ENCODE measurements around the gene ISOC2. TPM values are rescaled to one million over a fixed set of nuclear protein-coding genes. Genes with fewer than 3 reads are reported as not detected.

Gene ISOC2
- total RNA-seq, 1 donor from 2014 or later: 58.8 TPM

- Histone ChIP-seq H3K4me3 (ENCODE audit: insufficient read depth, low read depth, low read length) (no peak overlapping the region), H3K9ac (ENCODE audit: low read length) (no peak overlapping the region), H3K9me3 (ENCODE audit: insufficient read depth, low read depth, low read length) (no peaks in the 10 kb centered on the region), H2AFZ (ENCODE audit: low read depth, low read length) (no peak overlapping the region), H3K79me2 (ENCODE audit: insufficient read depth, low read length) (peaks cover 51% of the 10 kb centered on the region), H3K4me2 (ENCODE audit: low read length) (no peak overlapping the region), H4K20me1 (ENCODE audit: insufficient read depth, low read length) (peaks cover 9% of the 10 kb centered on the region), H3K4me1 (ENCODE audit: insufficient read depth, low read length) (peaks cover 24% of the 10 kb centered on the region), H3K27me3 (ENCODE audit: insufficient read depth, low read length) (no peaks in the 10 kb centered on the region), H3K36me3 (ENCODE audit: insufficient read depth, low read length) (no peaks in the 10 kb centered on the region), H3K27ac (ENCODE audit: low read depth, low read length) (no peak overlapping the region)
- Mint-ChIP-seq H3K4me3 (ENCODE audit: unreplicated experiment) (no peak overlapping the region), H3K4me1 (ENCODE audit: low read depth, unreplicated experiment) (peaks cover 14% of the 10 kb centered on the region), H3K9me3 (ENCODE audit: unreplicated experiment) (no peaks in the 10 kb centered on the region), H3K27ac (ENCODE audit: unreplicated experiment) (no peak overlapping the region), H3K27me3 (ENCODE audit: low read depth, unreplicated experiment) (no peaks in the 10 kb centered on the region), H3K36me3 (ENCODE audit: low read depth, unreplicated experiment) (peaks cover 4% of the 10 kb centered on the region)
- TF ChIP-seq CTCF (IDR thresholded peaks at IDR 0.05; ENCODE audit: insufficient read depth, low read depth, low read length) (no peak), EZH2 (IDR thresholded peaks at IDR 0.05; ENCODE audit: insufficient read depth, low read length) (no peak)
- FAIRE-seq: no peak
- DNase-seq (ENCODE audit: low read depth): no peak
Observed at GRCh38 chr19:55481794-55482155, 20.3 kb upstream of the ISOC2 start.

GRCh38 chr19:55481148-55481793 is 19.8 kb upstream of the ISOC2 start:
- Mint-ChIP-seq H3K4me3 (ENCODE audit: unreplicated experiment) (no peak overlapping the region), H3K27me3 (ENCODE audit: low read depth, unreplicated experiment) (no peaks in the 10 kb centered on the region), H3K36me3 (ENCODE audit: low read depth, unreplicated experiment) (peaks cover 4% of the 10 kb centered on the region), H3K27ac (ENCODE audit: unreplicated experiment) (no peak overlapping the region), H3K9me3 (ENCODE audit: unreplicated experiment) (no peaks in the 10 kb centered on the region), H3K4me1 (ENCODE audit: low read depth, unreplicated experiment) (peaks cover 13% of the 10 kb centered on the region)
- H3K36me3 ChIP-seq (ENCODE audit: insufficient read depth, low read length): no peaks in the 10 kb centered on the region
- no peak for DNase-seq (ENCODE audit: low read depth)
- FAIRE-seq: no peak
- no peak overlapping the region for H3K4me2 ChIP-seq (ENCODE audit: low read length)
- no peaks in the 10 kb centered on the region for H3K27me3 ChIP-seq (ENCODE audit: insufficient read depth, low read length)
- H4K20me1 ChIP-seq (ENCODE audit: insufficient read depth, low read length): peaks cover 9% of the 10 kb centered on the region
- H2AFZ ChIP-seq (ENCODE audit: low read depth, low read length): no peak overlapping the region
- no peak overlapping the region for H3K27ac ChIP-seq (ENCODE audit: low read depth, low read length)
- H3K9ac ChIP-seq (ENCODE audit: low read length): no peak overlapping the region
- H3K4me3 ChIP-seq (ENCODE audit: insufficient read depth, low read depth, low read length): no peak overlapping the region
- H3K9me3 ChIP-seq (ENCODE audit: insufficient read depth, low read depth, low read length): no peaks in the 10 kb centered on the region
- no peak for TF ChIP-seq CTCF (IDR thresholded peaks at IDR 0.05; ENCODE audit: insufficient read depth, low read depth, low read length)
- peaks cover 19% of the 10 kb centered on the region for H3K4me1 ChIP-seq (ENCODE audit: insufficient read depth, low read length)
- peaks cover 50% of the 10 kb centered on the region for H3K79me2 ChIP-seq (ENCODE audit: insufficient read depth, low read length)

GRCh38 chr19:55479451-55480230 is 18.2 kb upstream of the ISOC2 start:
- peak overlapping the region; percentile 1 for H3K4me3 Mint-ChIP-seq (ENCODE audit: unreplicated experiment)
- Histone ChIP-seq H3K27me3 (ENCODE audit: insufficient read depth, low read length) (no peaks in the 10 kb centered on the region), H3K9me3 (ENCODE audit: insufficient read depth, low read depth, low read length) (no peaks in the 10 kb centered on the region), H2AFZ (ENCODE audit: low read depth, low read length) (no peak overlapping the region), H3K36me3 (ENCODE audit: insufficient read depth, low read length) (no peaks in the 10 kb centered on the region), H3K27ac (ENCODE audit: low read depth, low read length) (no peak overlapping the region), H3K4me2 (ENCODE audit: low read length) (no peak overlapping the region), H3K79me2 (ENCODE audit: insufficient read depth, low read length) (peaks cover 34% of the 10 kb centered on the region), H3K4me1 (ENCODE audit: insufficient read depth, low read length) (peaks cover 19% of the 10 kb centered on the region), H3K9ac (ENCODE audit: low read length) (no peak overlapping the region), H3K4me3 (ENCODE audit: insufficient read depth, low read depth, low read length) (no peak overlapping the region), H4K20me1 (ENCODE audit: insufficient read depth, low read length) (peaks cover 9% of the 10 kb centered on the region)
- peaks cover 9% of the 10 kb centered on the region for H3K4me1 Mint-ChIP-seq (ENCODE audit: low read depth, unreplicated experiment)
- H3K36me3 Mint-ChIP-seq (ENCODE audit: low read depth, unreplicated experiment): peaks cover 4% of the 10 kb centered on the region
- no peaks in the 10 kb centered on the region for H3K27me3 Mint-ChIP-seq (ENCODE audit: low read depth, unreplicated experiment)
- no peak for TF ChIP-seq EZH2 (IDR thresholded peaks at IDR 0.05; ENCODE audit: insufficient read depth, low read length)
- TF ChIP-seq CTCF (IDR thresholded peaks at IDR 0.05; ENCODE audit: insufficient read depth, low read depth, low read length): no peak
- FAIRE-seq (no peak), DNase-seq (ENCODE audit: low read depth) (no peak)
- H3K27ac Mint-ChIP-seq (ENCODE audit: unreplicated experiment): no peak overlapping the region
- no peaks in the 10 kb centered on the region for H3K9me3 Mint-ChIP-seq (ENCODE audit: unreplicated experiment)

All from astrocyte (in vitro differentiated cells and primary cell).